HEK293 (cell line): ENCODE results near the gene SBNO2.

ENCODE experiments used
- CTCF ChIA-PET: fragments of 350-600 bp; formaldehyde crosslinking; extraction: SDS; loops from one replicate; lab custom pipeline; 2021; ENCODE audit warnings: antibody characterized with exemption; lab: Yijun Ruan, JAX
- POLR2A ChIA-PET: fragments of 300-600 bp; formaldehyde crosslinking; extraction: SDS; loops from one replicate; lab custom pipeline; 2020; ENCODE audit warnings: antibody characterized with exemption, inconsistent platforms; lab: Yijun Ruan, JAX
- H3K27ac ChIP-seq: fragments of 200-500 bp; sonication (Bioruptor generic); 2 replicates; pipeline ENCODE4 v1.5.1; 2014; ENCODE audit warnings: low read depth, low read length, control low read depth, inconsistent platforms; ENCODE audit errors: extremely low read depth
- H3K36me3 ChIP-seq, 2 experiments: fragments of 200-500 bp in 1 of 2; sonication (Bioruptor generic) in 1 of 2; 1 replicate in 1 of 2; 2 replicates in 1 of 2; pipeline ENCODE4 v1.5.1; 2014 to 2017; ENCODE audit warnings: inconsistent platforms in 2 of 2, low read length in 2 of 2; ENCODE audit not compliant: control insufficient read depth in 2 of 2, insufficient read depth in 1 of 2
- H3K4me1 ChIP-seq: fragments of 200-500 bp; sonication (Bioruptor generic); 2 replicates; pipeline ENCODE4 v1.5.1; 2014; ENCODE audit warnings: mild to moderate bottlenecking, low read length, inconsistent platforms; ENCODE audit not compliant: control insufficient read depth, insufficient read depth
- H3K4me3 ChIP-seq: 2 replicates; pipeline ENCODE4 v1.5.1; 2011; ENCODE audit warnings: low read depth, mild to moderate bottlenecking, control low read depth, low read length, moderate library complexity
- H3K9me3 ChIP-seq: fragments of 200-500 bp; sonication (Bioruptor generic); 2 replicates; pipeline ENCODE4 v1.5.1; 2014; ENCODE audit warnings: low read depth, low read length, inconsistent platforms; ENCODE audit not compliant: control insufficient read depth, insufficient read depth
- BCL11A ChIP-seq: fragments of 450-650 bp; formaldehyde crosslinking; IDR thresholded peaks from 2 replicates; pipeline ENCODE4 v1.5.1; 2016; ENCODE audit warnings: low read depth, missing biosample characterization, missing genetic modification characterization
- BCL11B ChIP-seq: fragments of 450-650 bp; formaldehyde crosslinking; IDR thresholded peaks from 2 replicates; pipeline ENCODE4 v1.5.1; 2016; ENCODE audit warnings: low read depth, missing biosample characterization, missing genetic modification characterization
- GFI1B ChIP-seq: fragments of 450-650 bp; formaldehyde crosslinking; IDR thresholded peaks from 2 replicates; pipeline ENCODE4 v1.5.1; 2016; ENCODE audit warnings: missing biosample characterization, missing genetic modification characterization
- HOXD13 ChIP-seq: sonication (generic); formaldehyde crosslinking; IDR thresholded peaks from 2 replicates; pipeline ENCODE4 v1.8.0; 2022; ENCODE audit warnings: missing genetic modification reagents, borderline replicate concordance
- IKZF3 ChIP-seq: fragments of 450-650 bp; IDR thresholded peaks from 2 replicates; pipeline ENCODE4 v1.5.0; 2018; ENCODE audit warnings: missing biosample characterization, mild to moderate bottlenecking, missing genetic modification characterization, moderate library complexity
- SP2 ChIP-seq: fragments of 450-650 bp; formaldehyde crosslinking; IDR thresholded peaks from 2 replicates; pipeline ENCODE4 v1.5.1; 2016; ENCODE audit warnings: missing biosample characterization, missing genetic modification characterization
- ZBTB7A ChIP-seq: fragments of 450-650 bp; formaldehyde crosslinking; IDR thresholded peaks from 2 replicates; pipeline ENCODE4 v1.5.1; 2016; ENCODE audit warnings: low read depth, missing biosample characterization, missing genetic modification characterization
- ZBTB8A ChIP-seq: fragments of 450-650 bp; formaldehyde crosslinking; IDR thresholded peaks from 2 replicates; pipeline ENCODE4 v1.5.1; 2016; ENCODE audit warnings: missing biosample characterization, missing genetic modification characterization
- ZEB2 ChIP-seq: fragments of 450-650 bp; formaldehyde crosslinking; IDR thresholded peaks from 2 replicates; pipeline ENCODE4 v1.5.1; 2016; ENCODE audit warnings: missing biosample characterization, missing genetic modification characterization
- ZFHX2 ChIP-seq: fragments of 450-650 bp; formaldehyde crosslinking; conservative IDR thresholded peaks from 2 replicates; pipeline ENCODE4 v1.5.1; 2016; ENCODE audit warnings: missing biosample characterization, missing genetic modification characterization
- ZNF10 ChIP-seq: fragments of 450-650 bp; formaldehyde crosslinking; IDR thresholded peaks from 2 replicates; pipeline ENCODE4 v1.5.1; 2017; ENCODE audit warnings: missing biosample characterization, missing genetic modification characterization
- ZNF223 ChIP-seq: fragments of 450-650 bp; formaldehyde crosslinking; IDR thresholded peaks from 2 replicates; pipeline ENCODE4 v1.5.1; 2016; ENCODE audit warnings: missing biosample characterization, missing genetic modification characterization
- ZNF266 ChIP-seq: fragments of 450-650 bp; formaldehyde crosslinking; IDR thresholded peaks from 2 replicates; pipeline ENCODE4 v1.5.1; 2016; ENCODE audit warnings: missing biosample characterization, missing genetic modification characterization, low read depth
- ZNF311 ChIP-seq: fragments of 450-650 bp; formaldehyde crosslinking; IDR thresholded peaks from 2 replicates; pipeline ENCODE4 v1.5.1; 2017; ENCODE audit warnings: missing biosample characterization, missing genetic modification characterization, borderline replicate concordance
- ZNF335 ChIP-seq: fragments of 450-650 bp; formaldehyde crosslinking; conservative IDR thresholded peaks from 2 replicates; pipeline ENCODE4 v1.5.1; 2016; ENCODE audit warnings: missing biosample characterization, missing genetic modification characterization
- ZNF391 ChIP-seq: fragments of 450-650 bp; formaldehyde crosslinking; IDR thresholded peaks from 2 replicates; pipeline ENCODE4 v1.5.1; 2016; ENCODE audit warnings: low read depth, missing biosample characterization, missing genetic modification characterization, borderline replicate concordance
- ZNF549 ChIP-seq: fragments of 450-650 bp; IDR thresholded peaks from 2 replicates; pipeline ENCODE4 v1.5.1; 2018; ENCODE audit warnings: missing biosample characterization, missing genetic modification characterization, mild to moderate bottlenecking, inconsistent platforms, moderate library complexity
- ZNF677 ChIP-seq: fragments of 450-650 bp; IDR thresholded peaks from 2 replicates; pipeline ENCODE4 v1.5.0; 2018; ENCODE audit warnings: missing biosample characterization, mild to moderate bottlenecking, missing genetic modification characterization, moderate library complexity
- ZNF785 ChIP-seq: fragments of 450-650 bp; formaldehyde crosslinking; IDR thresholded peaks from 2 replicates; pipeline ENCODE4 v1.5.1; 2016; ENCODE audit warnings: missing biosample characterization, missing genetic modification characterization
- ZNF791 ChIP-seq: fragments of 450-650 bp; formaldehyde crosslinking; IDR thresholded peaks from 2 replicates; pipeline ENCODE4 v1.5.1; 2016; ENCODE audit warnings: missing biosample characterization, missing genetic modification characterization
- TF ChIP-seq, protein P1 (sequence below): fragments of 450-650 bp; formaldehyde crosslinking; conservative IDR thresholded peaks from 2 replicates; pipeline ENCODE4 v1.5.1; 2016; ENCODE audit warnings: low read depth, missing biosample characterization, missing genetic modification characterization
- TF ChIP-seq, protein P2 (sequence below): fragments of 450-650 bp; formaldehyde crosslinking; IDR thresholded peaks from 2 replicates; pipeline ENCODE4 v1.5.1; 2016; ENCODE audit warnings: missing biosample characterization, missing genetic modification characterization, borderline replicate concordance
- TF ChIP-seq, protein P3 (sequence below): fragments of 450-650 bp; formaldehyde crosslinking; optimal IDR thresholded peaks from 2 replicates; pipeline ENCODE3; 2016; ENCODE audit warnings: missing biosample characterization, mild to moderate bottlenecking, missing genetic modification characterization
- TF ChIP-seq, protein P4 (sequence below): fragments of 450-650 bp; formaldehyde crosslinking; IDR thresholded peaks from 2 replicates; pipeline ENCODE4 v1.5.1; 2017; ENCODE audit warnings: missing biosample characterization, mild to moderate bottlenecking, missing genetic modification characterization, moderate library complexity
- TF ChIP-seq, protein P5 (sequence below): fragments of 450-650 bp; formaldehyde crosslinking; IDR thresholded peaks from 2 replicates; pipeline ENCODE4 v1.5.1; 2016; ENCODE audit warnings: missing biosample characterization, missing genetic modification characterization

Gene SBNO2

DNA sequence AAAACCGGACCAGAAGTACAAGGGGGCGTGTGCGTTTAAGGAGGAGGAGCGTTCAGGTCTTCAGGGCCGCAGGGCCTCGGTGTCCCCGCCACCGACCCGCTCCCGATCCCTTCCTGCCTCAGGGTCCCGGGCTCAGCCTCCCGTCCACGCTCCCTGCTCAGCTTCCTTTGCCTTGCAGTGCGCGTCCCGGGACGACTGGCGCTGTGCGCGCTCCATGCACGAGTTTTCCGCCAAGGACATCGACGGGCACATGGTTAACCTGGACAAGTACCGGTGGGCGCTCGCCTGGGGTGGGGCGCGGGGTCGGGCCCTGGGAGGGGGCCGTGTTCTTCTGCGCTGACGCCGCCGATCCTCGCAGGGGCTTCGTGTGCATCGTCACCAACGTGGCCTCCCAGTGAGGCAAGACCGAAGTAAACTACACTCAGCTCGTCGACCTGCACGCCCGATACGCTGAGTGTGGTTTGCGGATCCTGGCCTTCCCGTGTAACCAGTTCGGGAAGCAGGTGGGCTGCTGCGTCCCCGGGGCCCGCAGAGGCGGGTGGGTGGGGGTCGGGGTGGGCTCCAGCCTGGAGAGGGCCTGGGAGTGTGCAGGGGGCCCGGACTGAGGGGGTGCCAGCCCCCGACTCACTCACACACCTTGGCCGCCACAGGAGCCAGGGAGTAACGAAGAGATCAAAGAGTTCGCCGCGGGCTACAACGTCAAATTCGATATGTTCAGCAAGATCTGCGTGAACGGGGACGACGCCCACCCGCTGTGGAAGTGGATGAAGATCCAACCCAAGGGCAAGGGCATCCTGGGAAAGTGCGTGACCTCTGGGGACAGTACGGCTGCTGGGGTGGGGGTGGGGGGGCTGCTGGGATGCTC is 68.8 kb downstream of the SBNO2 start (continued):
- TF ChIP-seq SP2 (0 out of 2 replicates have a peak, but pooled peaks have one; percentile 4), ZNF10 (tag by site-specific recombination) (no peak), BCL11B (tag by site-specific recombination) (peak; percentile 44; the same call in 1 of the 2 replicates), ZFHX2 (tag by site-specific recombination) (no peak), ZNF266 (tag by site-specific recombination) (no peak), ZNF223 (no peak), ZNF791 (no peak)

DNA sequence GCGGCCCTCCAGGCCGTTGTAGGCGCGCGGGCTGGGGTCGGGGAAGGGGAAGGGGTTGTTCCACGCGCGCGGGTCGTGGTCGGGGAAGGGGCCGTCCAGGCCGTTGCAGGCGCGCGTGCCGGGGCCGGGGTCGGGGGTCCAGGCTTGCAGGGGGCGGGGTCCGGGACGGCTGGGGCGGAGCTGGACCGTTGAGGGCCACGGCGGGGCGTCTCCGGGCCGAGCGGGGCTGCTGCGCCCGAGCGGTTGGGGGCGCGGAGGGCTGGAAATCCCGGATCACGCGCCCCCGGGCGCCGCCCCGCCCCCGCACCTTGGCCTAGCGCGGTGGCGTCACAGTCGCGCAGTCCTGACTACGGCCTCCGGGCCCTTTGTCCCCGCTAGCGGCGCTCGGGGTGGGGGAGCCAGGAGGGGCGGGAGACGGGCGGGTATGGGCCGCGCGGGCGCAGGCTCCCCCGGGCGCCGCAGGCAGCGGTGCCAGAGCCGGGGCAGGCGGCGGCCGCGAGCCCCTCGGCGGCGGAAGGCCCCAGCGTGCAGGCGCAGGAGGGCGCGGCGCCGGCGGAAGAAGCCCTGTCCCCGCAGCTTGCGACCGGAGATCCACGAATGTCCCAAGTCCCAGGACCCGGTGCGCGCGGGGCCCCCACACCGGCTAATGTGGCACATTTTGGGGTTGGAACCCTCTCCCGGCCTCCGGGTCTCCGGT is 69.6 kb downstream of the SBNO2 start:
- H3K4me3 ChIP-seq = peak overlapping the region; percentile 65
- ChIA-PET CTCF (interaction anchor here (0.6 to 3.2 kb wide), 4 partner anchors 9 to 140 kb away, joined by 3 to 13 read pairs (median 3); no protein-coding TSS in a partner anchor), POLR2A (interaction anchor here (0.5 to 2.3 kb wide), 18 partner anchors 9 to 165 kb away, joined by 3 to 11 read pairs (median 4); partner anchors contain the start of genes ABCA7, ARHGAP45 and CIRBP)
- no peaks in the 10 kb centered on the region; the same call in 1 of the 2 replicates for H3K4me1 ChIP-seq
- H3K9me3 ChIP-seq = no peaks in the 10 kb centered on the region
- H3K27ac ChIP-seq = peak overlapping the region; percentile 92
- peaks cover 0 to 37% of the 10 kb centered on the region in 2 experiments; a peak in 1 of 3 replicates for H3K36me3 ChIP-seq
- TF ChIP-seq SP2 = no peak
- TF ChIP-seq ZNF335 (tag by site-specific recombination) = peak; percentile 50; the same call in 1 of the 2 replicates
- no peak for TF ChIP-seq ZNF677
- TF ChIP-seq, protein P1, sequence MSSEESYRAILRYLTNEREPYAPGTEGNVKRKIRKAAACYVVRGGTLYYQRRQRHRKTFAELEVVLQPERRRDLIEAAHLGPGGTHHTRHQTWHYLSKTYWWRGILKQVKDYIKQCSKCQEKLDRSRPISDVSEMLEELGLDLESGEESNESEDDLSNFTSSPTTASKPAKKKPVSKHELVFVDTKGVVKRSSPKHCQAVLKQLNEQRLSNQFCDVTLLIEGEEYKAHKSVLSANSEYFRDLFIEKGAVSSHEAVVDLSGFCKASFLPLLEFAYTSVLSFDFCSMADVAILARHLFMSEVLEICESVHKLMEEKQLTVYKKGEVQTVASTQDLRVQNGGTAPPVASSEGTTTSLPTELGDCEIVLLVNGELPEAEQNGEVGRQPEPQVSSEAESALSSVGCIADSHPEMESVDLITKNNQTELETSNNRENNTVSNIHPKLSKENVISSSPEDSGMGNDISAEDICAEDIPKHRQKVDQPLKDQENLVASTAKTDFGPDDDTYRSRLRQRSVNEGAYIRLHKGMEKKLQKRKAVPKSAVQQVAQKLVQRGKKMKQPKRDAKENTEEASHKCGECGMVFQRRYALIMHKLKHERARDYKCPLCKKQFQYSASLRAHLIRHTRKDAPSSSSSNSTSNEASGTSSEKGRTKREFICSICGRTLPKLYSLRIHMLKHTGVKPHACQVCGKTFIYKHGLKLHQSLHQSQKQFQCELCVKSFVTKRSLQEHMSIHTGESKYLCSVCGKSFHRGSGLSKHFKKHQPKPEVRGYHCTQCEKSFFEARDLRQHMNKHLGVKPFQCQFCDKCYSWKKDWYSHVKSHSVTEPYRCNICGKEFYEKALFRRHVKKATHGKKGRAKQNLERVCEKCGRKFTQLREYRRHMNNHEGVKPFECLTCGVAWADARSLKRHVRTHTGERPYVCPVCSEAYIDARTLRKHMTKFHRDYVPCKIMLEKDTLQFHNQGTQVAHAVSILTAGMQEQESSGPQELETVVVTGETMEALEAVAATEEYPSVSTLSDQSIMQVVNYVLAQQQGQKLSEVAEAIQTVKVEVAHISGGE (tag by site-specific recombination) = no peak
- TF ChIP-seq, protein P2, sequence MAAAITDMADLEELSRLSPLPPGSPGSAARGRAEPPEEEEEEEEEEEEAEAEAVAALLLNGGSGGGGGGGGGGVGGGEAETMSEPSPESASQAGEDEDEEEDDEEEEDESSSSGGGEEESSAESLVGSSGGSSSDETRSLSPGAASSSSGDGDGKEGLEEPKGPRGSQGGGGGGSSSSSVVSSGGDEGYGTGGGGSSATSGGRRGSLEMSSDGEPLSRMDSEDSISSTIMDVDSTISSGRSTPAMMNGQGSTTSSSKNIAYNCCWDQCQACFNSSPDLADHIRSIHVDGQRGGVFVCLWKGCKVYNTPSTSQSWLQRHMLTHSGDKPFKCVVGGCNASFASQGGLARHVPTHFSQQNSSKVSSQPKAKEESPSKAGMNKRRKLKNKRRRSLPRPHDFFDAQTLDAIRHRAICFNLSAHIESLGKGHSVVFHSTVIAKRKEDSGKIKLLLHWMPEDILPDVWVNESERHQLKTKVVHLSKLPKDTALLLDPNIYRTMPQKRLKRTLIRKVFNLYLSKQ (tag by site-specific recombination) = no peak
- TF ChIP-seq BCL11A (tag by site-specific recombination) = 0 out of 2 replicates have a peak, but pooled peaks have one; percentile 2
- TF ChIP-seq ZEB2 (tag by site-specific recombination) = peak; percentile 45; the same call in 1 of the 2 replicates
- no peak for TF ChIP-seq ZNF785
- TF ChIP-seq ZBTB8A (tag by site-specific recombination) = peak; percentile 95
- TF ChIP-seq HOXD13 (CRISPR knock-in tag) = no peak
- no peak for TF ChIP-seq GFI1B (tag by site-specific recombination)
- TF ChIP-seq ZNF391 (tag by site-specific recombination) = no peak
- TF ChIP-seq, protein P3, sequence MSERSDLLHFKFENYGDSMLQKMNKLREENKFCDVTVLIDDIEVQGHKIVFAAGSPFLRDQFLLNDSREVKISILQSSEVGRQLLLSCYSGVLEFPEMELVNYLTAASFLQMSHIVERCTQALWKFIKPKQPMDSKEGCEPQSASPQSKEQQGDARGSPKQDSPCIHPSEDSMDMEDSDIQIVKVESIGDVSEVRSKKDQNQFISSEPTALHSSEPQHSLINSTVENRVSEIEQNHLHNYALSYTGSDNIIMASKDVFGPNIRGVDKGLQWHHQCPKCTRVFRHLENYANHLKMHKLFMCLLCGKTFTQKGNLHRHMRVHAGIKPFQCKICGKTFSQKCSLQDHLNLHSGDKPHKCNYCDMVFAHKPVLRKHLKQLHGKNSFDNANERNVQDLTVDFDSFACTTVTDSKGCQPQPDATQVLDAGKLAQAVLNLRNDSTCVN (tag by site-specific recombination) = peak; percentile 6
- TF ChIP-seq ZNF311 (tag by site-specific recombination) = no peak
- TF ChIP-seq, protein P4, sequence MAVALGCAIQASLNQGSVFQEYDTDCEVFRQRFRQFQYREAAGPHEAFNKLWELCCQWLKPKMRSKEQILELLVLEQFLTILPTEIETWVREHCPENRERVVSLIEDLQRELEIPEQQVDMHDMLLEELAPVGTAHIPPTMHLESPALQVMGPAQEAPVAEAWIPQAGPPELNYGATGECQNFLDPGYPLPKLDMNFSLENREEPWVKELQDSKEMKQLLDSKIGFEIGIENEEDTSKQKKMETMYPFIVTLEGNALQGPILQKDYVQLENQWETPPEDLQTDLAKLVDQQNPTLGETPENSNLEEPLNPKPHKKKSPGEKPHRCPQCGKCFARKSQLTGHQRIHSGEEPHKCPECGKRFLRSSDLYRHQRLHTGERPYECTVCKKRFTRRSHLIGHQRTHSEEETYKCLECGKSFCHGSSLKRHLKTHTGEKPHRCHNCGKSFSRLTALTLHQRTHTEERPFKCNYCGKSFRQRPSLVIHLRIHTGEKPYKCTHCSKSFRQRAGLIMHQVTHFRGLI (tag by site-specific recombination) = peak; percentile 16; the same call in 1 of the 2 replicates
- TF ChIP-seq, protein P5, sequence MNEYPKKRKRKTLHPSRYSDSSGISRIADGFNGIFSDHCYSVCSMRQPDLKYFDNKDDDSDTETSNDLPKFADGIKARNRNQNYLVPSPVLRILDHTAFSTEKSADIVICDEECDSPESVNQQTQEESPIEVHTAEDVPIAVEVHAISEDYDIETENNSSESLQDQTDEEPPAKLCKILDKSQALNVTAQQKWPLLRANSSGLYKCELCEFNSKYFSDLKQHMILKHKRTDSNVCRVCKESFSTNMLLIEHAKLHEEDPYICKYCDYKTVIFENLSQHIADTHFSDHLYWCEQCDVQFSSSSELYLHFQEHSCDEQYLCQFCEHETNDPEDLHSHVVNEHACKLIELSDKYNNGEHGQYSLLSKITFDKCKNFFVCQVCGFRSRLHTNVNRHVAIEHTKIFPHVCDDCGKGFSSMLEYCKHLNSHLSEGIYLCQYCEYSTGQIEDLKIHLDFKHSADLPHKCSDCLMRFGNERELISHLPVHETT (tag by site-specific recombination) = no peak
- TF ChIP-seq ZNF549 (tag by site-specific recombination) = no peak
- no peak for TF ChIP-seq ZBTB7A (tag by site-specific recombination)
- peak; percentile 17; the same call in 1 of the 2 replicates for TF ChIP-seq IKZF3 (tag by site-specific recombination)
